Epidermal melanocyte (primary cell): ENCODE data around the gene CELSR2.

Source experiments
- DNase-seq: peaks from one replicate; pipeline ENCODE4 v3.0.0; 2011; ENCODE audit warnings: low spot score; ENCODE audit not compliant: insufficient read length

The CELSR2 gene

GRCh38 chr1:109263597-109264378 is 14.4 kb downstream of the CELSR2 start:
- DNase-seq: peak; percentile 90

GRCh38 chr1:109264379-109264755 is 15.0 kb downstream of the CELSR2 start:
- no peak for DNase-seq

- no peak for DNase-seq
Observed at GRCh38 chr1:109265016-109265415, 15.7 kb downstream of the CELSR2 start.

- no peak for DNase-seq
Observed at GRCh38 chr1:109265741-109266330, 16.5 kb downstream of the CELSR2 start.

- DNase-seq: no peak
Observed at GRCh38 chr1:109266965-109267364, 17.6 kb downstream of the CELSR2 start.

- no peak for DNase-seq
Observed at GRCh38 chr1:109267743-109268300, 18.5 kb downstream of the CELSR2 start.

GRCh38 chr1:109268431-109269211 is 19.3 kb downstream of the CELSR2 start:
- no peak for DNase-seq

GRCh38 chr1:109269212-109269980 is 20.1 kb downstream of the CELSR2 start:
- no peak for DNase-seq

- DNase-seq: no peak
Observed at GRCh38 chr1:109269981-109270622, 20.8 kb downstream of the CELSR2 start.

- no peak for DNase-seq
Observed at GRCh38 chr1:109270623-109271317, 21.4 kb downstream of the CELSR2 start.

GRCh38 chr1:109271458-109271857 is 22.1 kb downstream of the CELSR2 start:
- no peak for DNase-seq

GRCh38 chr1:109272021-109272799 is 22.9 kb downstream of the CELSR2 start:
- DNase-seq: no peak

- no peak for DNase-seq
Observed at GRCh38 chr1:109272831-109273547, 23.6 kb downstream of the CELSR2 start.

GRCh38 chr1:109273570-109274288 is 24.4 kb downstream of the CELSR2 start:
- DNase-seq: peak; percentile 87

- peak; percentile 83 for DNase-seq
Observed at GRCh38 chr1:109274533-109275476, 25.5 kb downstream of the CELSR2 start.

- DNase-seq: no peak
Observed at GRCh38 chr1:109275706-109276345, 26.5 kb downstream of the CELSR2 start.
